ENCODE data around the gene EFCAB12. TPM values are rescaled to one million over a fixed set of nuclear protein-coding genes. Genes with fewer than 3 reads are reported as not detected.
A peak's percentile ranks its signal among the peaks of the same experiment; 100 is the strongest.

The EFCAB12 gene
- total RNA-seq (2014; rRNA removed; shearing (Covaris generic)) = not detected in 2 replicates

GRCh38 chr3:129428376-129429079 lies at the start of gene EFCAB12:
Gene EFCAB12, minus strand, starts transcription at chr3:129428636. Its CDS starts 148 bp downstream, at chr3:129428488.
- peak; percentile 97 for DNase-seq (ENCODE audit: low read depth)

- DNase-seq (ENCODE audit: low read depth) = no peak
These were observed 48.1 kb upstream of the EFCAB12 start for GRCh38 chr3:129476586-129476985.

- DNase-seq (ENCODE audit: low read depth) = no peak
These were observed 47.4 kb upstream of the EFCAB12 start for GRCh38 chr3:129475863-129476262.

DNA sequence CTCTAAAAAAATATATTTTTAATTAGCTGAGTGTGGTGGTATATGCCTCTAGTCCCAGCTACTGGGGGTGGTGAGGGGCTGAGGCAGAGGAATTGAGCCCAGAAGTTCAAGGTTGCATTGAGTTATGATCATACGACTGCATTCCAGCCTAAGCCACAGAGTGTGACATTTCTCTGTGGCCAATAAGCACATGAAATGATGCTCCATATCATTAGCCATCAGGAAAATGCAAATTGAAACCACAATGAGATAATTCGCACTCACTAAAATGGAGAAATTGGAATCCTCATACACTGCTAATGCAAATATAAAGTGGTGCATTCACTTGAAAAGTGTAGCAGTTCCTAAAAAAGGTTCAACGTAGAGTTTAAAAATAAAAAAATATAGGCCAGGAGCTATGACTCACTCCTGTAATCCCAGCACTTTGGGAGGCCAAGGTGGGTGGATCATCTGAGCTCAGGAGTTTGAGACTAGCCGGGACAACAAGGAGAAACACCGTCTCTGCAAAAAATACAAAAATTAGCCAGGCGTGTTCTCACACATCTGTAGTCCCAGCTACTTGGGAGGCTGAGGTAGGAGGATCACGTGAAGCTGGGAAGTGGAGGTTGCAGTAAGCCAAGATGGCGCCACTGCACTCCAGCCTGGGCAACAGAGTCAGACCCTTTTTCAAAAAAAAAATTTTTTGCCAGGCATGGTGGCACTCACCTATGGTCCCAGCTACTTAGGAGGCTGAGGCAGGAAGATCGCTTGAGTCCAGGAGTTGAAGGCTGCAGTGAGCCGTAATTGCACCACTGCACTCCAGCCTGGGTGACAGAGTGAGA lies 46.8 kb upstream of the EFCAB12 start:
- DNase-seq (ENCODE audit: low read depth) = peak; percentile 15

DNA sequence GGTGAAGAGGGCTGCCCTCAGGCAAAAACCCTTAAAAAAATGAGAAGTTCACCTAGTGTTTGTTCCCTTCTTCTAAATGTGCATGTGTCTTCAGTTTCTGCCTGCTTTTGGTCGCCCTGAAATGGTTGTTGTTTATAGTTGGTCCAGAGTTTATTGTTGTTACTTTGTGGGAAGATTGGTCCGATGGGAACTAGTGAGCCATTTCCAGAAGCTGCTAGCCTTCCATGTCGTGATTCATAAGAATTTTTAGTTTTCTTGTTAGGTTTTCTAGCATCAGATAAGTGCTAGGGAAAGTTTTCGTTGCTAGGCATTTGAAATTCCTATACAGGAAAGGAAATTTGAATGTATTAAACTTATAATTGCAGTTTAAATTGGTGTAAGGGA lies 45.3 kb upstream of the EFCAB12 start:
- no peak for DNase-seq (ENCODE audit: low read depth)

GRCh38 chr3:129473067-129473768 lies 44.8 kb upstream of the EFCAB12 start:
- no peak for DNase-seq (ENCODE audit: low read depth)

- DNase-seq (ENCODE audit: low read depth) = no peak
These were observed 42.4 kb upstream of the EFCAB12 start for GRCh38 chr3:129470861-129471260.

DNA sequence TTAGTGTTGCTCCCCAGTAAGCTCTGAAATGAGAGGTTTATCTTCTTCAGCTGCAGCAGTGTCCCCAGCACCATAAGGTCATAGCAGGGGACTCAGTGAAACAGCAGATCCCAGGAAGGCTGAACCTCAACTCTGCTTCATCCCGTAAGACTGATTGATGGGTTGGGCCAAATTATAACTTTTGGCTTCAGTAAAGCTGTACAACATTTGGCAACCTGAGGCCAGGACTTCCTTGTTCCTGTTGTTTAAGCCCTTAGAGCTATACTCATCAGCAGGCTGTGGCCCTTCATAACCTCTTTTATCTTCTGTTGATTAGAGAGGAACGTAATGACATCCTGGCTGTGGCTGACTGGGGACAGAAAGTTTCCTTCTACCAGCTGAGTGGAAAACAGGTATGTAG lies 40.6 kb upstream of the EFCAB12 start:
- DNase-seq (ENCODE audit: low read depth) = no peak

GRCh38 chr3:129467932-129468331 lies 39.5 kb upstream of the EFCAB12 start:
- no peak for DNase-seq (ENCODE audit: low read depth)

GRCh38 chr3:129463716-129464115 lies 35.3 kb upstream of the EFCAB12 start:
- DNase-seq (ENCODE audit: low read depth) = no peak

- DNase-seq (ENCODE audit: low read depth) = no peak
These were observed 34.7 kb upstream of the EFCAB12 start for GRCh38 chr3:129463094-129463493.

DNA sequence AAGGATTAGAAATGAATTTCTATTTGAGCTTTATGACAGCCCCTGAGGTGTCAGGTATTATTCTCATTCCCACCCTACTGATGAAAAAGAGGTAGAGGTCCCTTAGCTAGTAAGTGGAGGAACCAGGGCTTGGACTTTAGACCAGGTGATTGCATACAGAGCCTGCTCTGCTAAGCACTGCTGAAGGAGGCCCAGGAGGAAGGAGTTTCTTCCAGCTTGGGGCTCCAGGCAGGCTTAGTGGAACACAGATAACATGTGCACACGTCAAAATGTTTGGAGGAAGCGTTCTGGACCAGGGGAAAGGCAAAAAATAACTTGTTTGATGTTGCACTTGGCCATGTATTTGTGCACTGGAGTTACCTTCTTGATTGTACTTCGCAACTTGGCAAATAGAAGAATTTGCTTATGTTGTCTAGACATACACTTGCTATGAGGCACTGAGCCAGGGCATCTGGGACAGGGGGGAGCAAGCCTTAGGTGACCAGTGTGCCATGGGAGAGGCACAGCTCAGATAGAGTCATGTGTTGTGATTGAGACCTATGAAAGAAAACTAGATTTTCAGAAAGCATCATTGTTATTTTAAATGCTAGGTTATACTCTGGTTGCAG lies 34.0 kb upstream of the EFCAB12 start:
- DNase-seq (ENCODE audit: low read depth) = no peak

- peak; percentile 41 for DNase-seq (ENCODE audit: low read depth)
These were observed 33.2 kb upstream of the EFCAB12 start for GRCh38 chr3:129461461-129462146.

DNA sequence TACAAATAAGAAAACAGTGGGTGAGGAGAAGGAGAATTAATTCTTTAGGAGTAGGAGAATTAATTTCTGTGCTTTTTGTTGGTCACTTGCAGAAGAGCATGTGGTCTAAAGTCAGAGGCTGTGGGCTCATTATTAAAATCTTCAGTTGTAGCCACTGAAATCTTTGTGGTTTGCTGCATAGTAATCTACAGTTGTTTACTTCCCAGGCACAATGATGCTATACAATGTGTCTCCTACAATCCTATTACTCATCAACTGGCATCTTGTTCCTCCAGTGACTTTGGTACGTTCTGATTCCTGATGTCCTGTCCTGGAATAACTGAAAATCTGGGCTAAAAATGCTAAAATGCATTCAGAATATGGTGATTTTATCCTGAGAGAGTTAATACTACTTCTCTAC lies 32.6 kb upstream of the EFCAB12 start:
- DNase-seq (ENCODE audit: low read depth) = peak; percentile 23

DNA sequence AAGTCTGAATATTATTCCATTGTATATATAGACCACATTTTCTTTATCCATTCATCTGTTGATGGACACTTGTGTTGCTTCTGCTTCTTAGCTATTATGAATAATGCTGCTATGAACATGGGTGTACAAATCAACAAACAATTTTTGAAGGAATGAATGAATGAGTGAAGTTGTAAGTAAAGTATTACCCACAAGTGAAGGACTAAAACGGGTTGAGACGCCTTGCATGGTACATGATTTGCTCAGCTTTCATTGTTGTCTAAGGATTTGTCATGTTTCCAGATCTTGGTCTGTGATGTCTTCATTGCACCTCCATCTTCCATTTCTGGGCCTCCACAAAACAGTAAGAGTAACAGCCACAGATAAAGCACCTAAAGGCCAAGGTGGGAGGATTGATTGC lies 32.1 kb upstream of the EFCAB12 start:
- DNase-seq (ENCODE audit: low read depth) = no peak

- DNase-seq (ENCODE audit: low read depth) = no peak
These were observed 31.7 kb upstream of the EFCAB12 start for GRCh38 chr3:129460155-129460554.

- no peak for DNase-seq (ENCODE audit: low read depth)
These were observed 25.3 kb upstream of the EFCAB12 start for GRCh38 chr3:129453732-129454131.

DNA sequence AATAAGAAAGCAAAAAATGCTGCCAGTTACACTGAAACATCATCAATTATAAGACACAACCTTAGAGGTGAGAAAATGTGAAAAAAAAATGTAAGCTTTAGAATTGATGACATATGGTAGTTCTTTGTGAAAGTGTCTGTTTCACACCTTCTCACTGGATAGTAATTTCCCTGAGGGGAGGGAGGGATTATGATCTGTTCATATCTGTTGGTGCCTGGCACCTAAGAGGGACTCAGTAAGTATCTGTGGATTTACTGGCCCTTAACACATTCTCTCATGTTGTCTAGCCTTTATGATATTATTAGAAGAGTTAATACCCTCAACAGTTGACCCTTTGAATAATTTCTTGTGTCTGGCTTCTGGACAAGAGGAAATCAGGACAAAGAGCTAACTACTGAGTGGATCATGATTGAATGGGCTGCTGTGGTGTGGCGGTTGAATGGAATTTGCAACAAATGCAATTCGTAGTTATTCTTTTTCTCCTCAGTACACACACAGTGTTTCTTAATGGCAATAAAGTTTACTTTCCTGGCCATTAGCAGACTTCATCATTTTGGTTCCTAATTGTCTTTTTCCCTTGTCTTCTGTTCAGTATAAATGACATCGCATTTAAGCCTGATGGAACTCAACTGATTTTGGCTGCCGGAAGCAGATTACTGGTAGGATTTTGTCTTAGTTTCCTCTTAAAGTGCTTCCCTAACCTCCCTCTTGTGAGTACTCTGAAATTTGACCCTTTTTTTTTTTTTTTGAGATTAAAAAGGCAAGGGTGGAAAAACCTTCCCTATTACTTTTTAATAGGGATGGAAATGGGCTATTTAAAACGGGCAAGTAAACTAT lies 21.1 kb upstream of the EFCAB12 start:
- no peak for DNase-seq (ENCODE audit: low read depth)

DNA sequence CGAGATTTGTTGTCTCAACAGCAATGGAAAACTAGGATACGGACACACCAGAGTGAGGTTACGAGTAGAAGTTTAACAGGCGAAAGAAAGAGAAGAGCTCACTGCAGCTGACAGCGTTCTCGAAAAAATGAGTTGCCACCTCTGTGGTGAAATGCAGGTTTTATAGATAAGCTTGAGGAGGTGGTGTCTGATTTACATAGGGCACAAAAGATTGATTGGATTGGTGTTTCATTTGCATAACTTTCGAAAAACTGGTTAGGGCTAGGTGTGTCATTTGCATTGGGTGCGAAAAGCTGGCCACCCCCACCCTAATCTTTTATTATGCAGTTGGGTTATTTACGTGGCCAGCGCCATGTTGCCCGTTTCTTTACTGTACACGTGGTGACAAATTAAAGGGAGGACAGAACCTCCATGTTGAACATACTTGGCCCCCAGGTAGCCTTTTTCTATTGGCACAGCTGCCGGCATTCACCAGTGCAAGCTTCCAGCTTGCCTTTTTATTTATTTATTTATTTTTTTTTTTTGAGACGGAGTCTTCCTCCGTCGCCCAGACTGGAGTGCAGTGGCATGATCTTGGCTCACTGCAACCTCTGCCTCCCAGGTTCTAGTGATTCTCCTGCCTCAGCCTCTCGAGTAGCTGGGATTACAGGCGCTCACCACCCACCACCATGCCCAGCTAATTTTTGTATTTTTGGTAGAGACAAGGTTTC lies 19.9 kb upstream of the EFCAB12 start:
- no peak for DNase-seq (ENCODE audit: low read depth)

DNA sequence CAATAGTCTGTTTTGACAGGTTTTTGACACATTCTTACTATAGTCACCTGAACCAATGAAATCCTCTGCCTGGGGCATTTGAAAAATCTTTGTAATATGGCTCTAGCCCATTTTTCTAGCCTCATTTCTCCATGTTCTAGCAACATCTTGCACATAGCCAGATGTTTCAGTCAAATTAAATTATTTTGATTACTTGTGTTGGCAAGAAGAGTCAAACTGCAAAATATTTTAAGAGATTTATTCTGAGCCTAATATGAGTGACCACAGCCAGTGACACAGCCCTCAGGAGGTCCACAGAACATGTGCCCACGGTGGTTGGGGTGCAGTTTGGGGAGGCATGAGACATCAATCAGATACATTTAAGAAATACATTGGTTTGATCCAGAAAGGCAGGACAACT lies 18.5 kb upstream of the EFCAB12 start:
- DNase-seq (ENCODE audit: low read depth) = no peak

All from Daoy (cell line).